Measurements from ENCODE around the gene IP6K1. TPM values are rescaled to one million over a fixed set of nuclear protein-coding genes. Genes with fewer than 3 reads are reported as not detected.
A peak's percentile ranks its signal among the peaks of the same experiment; 100 is the strongest.

IP6K1 gene
- total and polyA plus RNA-seq, 4 donors, result 9.4 to 40.2 (median 28.0) TPM

DNA sequence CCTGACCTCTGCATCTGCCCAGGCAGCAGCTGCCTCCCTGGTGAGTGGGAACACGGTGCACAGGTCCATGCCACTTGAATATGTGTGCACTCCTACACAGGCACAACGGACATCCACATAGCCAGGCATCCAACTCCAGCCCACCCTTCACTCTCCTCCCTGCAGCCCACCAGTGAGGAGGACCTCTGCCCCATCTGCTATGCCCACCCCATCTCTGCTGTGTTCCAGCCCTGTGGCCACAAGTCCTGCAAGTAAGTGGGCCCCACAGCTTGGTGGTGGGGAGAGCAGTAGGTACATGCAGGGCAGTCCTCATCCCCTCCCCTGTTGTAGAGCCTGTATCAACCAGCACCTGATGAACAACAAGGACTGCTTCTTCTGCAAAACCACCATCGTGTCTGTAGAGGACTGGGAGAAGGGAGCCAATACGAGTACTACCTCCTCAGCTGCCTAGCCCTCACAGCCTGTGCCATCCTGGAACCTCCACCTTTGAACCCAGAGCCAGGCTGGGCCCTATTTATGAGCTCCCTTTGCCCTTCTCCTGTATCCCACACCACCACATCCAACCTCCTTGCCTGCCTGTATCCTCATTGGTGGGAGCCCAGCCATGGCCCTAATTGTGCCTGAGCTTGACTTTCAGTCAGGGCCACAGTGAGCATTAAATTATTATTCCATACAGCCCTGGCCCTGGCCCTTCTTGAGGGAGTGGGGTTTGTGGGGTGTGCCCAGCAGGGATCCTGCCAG, 65.3 kb downstream of the IP6K1 start:
- Histone ChIP-seq H3K4me1 (ENCODE audit: control insufficient read depth in 1 of 2, insufficient read depth in 2 of 2, low read length in 2 of 2) (no peaks in the 10 kb centered on the region), H3K4me3 (ENCODE audit: low read length in 2 of 2) (no peak overlapping the region), H3K27me3 (ENCODE audit: control insufficient read depth in 1 of 2, insufficient read depth in 2 of 2, low read length in 1 of 2) (no peaks in the 10 kb centered on the region), H3K27ac (ENCODE audit: low read depth in 1 of 2, low read length in 2 of 2) (no peak overlapping the region), H3K9me3 (ENCODE audit: control insufficient read depth, low read length) (no peaks in the 10 kb centered on the region), H3K36me3 (ENCODE audit: control insufficient read depth in 1 of 2, insufficient read depth in 2 of 2, low read length in 1 of 2) (no peaks in the 10 kb centered on the region)
- intact Hi-C loops (cut with DNase I), result loop anchor here (5.0 to 10.0 kb wide), 2 partner anchors 64 to 181 kb away; partner anchors contain the start of genes IP6K1 (in 1 of the 2) and MST1R (in 1 of the 2)
- WGBS, 2 donors, result 48 to 63% methylated on average over 4 of the region's 4 CpGs
- peak in 1 of 2 donors; percentile 66 for DNase-seq
- no peak for ATAC-seq (ENCODE audit: low FRiP score)

DNA sequence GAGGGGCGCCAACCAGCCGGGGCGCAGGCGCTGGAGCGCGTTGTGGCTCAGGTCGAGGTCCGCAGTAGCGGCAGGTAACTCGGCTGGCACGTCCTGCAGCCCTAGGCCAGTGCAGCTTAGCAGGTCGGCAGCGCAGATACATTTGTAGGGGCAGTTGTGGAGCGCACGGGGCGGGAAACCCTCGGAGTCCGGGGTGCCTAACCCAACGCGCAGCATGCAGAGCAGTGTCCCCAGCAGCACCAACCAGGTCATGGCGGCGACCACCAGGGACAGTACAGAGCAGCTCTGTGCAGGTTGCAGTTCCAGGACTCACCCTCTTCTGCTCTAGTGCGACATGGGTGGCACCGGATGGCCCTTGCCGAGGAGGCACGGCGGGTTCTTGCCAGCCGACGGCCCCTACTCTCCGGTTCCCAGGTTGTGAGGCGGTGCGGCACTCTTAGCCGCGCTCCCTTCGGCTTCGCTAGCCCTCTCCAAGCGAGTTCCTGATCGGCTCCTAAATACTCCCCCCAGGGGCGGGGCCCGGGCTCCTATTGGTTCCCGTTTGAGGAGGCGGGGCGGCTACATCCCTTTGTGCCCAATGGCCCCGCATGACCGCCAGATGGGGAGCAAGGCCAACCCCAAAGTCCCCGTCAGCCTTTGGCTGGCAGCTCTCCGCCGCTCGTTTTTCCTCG, 67.0 kb downstream of the IP6K1 start, which contains the start of gene AMIGO3:
Gene AMIGO3, minus strand, starts transcription at position 471 of the 671 bp plus-strand sequence. Its CDS starts 219 bp downstream, at position 252.
- Histone ChIP-seq H3K9me3 (ENCODE audit: control insufficient read depth, low read length) (no peaks in the 10 kb centered on the region), H3K4me3 (ENCODE audit: low read length in 2 of 2) (no peak within 1 kb of the TSS), H3K27ac (ENCODE audit: low read depth in 1 of 2, low read length in 2 of 2) (no peak within 1 kb of the TSS), H3K36me3 (ENCODE audit: control insufficient read depth in 1 of 2, insufficient read depth in 2 of 2, low read length in 1 of 2) (no peaks in the 10 kb centered on the region), H3K4me1 (ENCODE audit: control insufficient read depth in 1 of 2, insufficient read depth in 2 of 2, low read length in 2 of 2) (no peaks in the 10 kb centered on the region), H3K27me3 (ENCODE audit: control insufficient read depth in 1 of 2, insufficient read depth in 2 of 2, low read length in 1 of 2) (no peaks in the 10 kb centered on the region)
- DNase-seq, result peak; percentile 97 to 98
- intact Hi-C loops (cut with DNase I), result no loop called here
- peak; percentile 82 for ATAC-seq (ENCODE audit: low FRiP score)
- WGBS, 2 donors, result 1% methylated on average over 46 to 50 of the region's 50 CpGs

- WGBS, 2 donors, result 8 to 13% methylated on average over 33 of the region's 33 CpGs
- Histone ChIP-seq H3K4me1 (ENCODE audit: control insufficient read depth in 1 of 2, insufficient read depth in 2 of 2, low read length in 2 of 2) (no peaks in the 10 kb centered on the region), H3K27ac (ENCODE audit: low read depth in 1 of 2, low read length in 2 of 2) (no peak overlapping the region), H3K36me3 (ENCODE audit: control insufficient read depth in 1 of 2, insufficient read depth in 2 of 2, low read length in 1 of 2) (no peaks in the 10 kb centered on the region), H3K9me3 (ENCODE audit: control insufficient read depth, low read length) (no peaks in the 10 kb centered on the region), H3K4me3 (ENCODE audit: low read length in 2 of 2) (no peak overlapping the region), H3K27me3 (ENCODE audit: control insufficient read depth in 1 of 2, insufficient read depth in 2 of 2, low read length in 1 of 2) (no peaks in the 10 kb centered on the region)
- peak in 1 of 2 donors; percentile 78 for DNase-seq
- intact Hi-C loops (cut with DNase I), result no loop called here
- ATAC-seq (ENCODE audit: low FRiP score), result no peak
Measured at GRCh38 chr3:49718858-49719213, 67.5 kb downstream of the IP6K1 start.

- 70 to 71% methylated on average over 75 of the region's 75 CpGs for WGBS, 2 donors
- Histone ChIP-seq H3K27me3 (ENCODE audit: control insufficient read depth in 1 of 2, insufficient read depth in 2 of 2, low read length in 1 of 2) (no peaks in the 10 kb centered on the region), H3K27ac (ENCODE audit: low read depth in 1 of 2, low read length in 2 of 2) (no peak overlapping the region), H3K9me3 (ENCODE audit: control insufficient read depth, low read length) (no peaks in the 10 kb centered on the region), H3K36me3 (ENCODE audit: control insufficient read depth in 1 of 2, insufficient read depth in 2 of 2, low read length in 1 of 2) (no peaks in the 10 kb centered on the region), H3K4me3 (ENCODE audit: low read length in 2 of 2) (no peak overlapping the region), H3K4me1 (ENCODE audit: control insufficient read depth in 1 of 2, insufficient read depth in 2 of 2, low read length in 2 of 2) (no peaks in the 10 kb centered on the region)
- DNase-seq (peak in 1 of 2 donors; percentile 77), ATAC-seq (ENCODE audit: low FRiP score) (no peak)
- intact Hi-C loops (cut with DNase I), result no loop called here
Measured at GRCh38 chr3:49717959-49718857, 68.1 kb downstream of the IP6K1 start.

DNA sequence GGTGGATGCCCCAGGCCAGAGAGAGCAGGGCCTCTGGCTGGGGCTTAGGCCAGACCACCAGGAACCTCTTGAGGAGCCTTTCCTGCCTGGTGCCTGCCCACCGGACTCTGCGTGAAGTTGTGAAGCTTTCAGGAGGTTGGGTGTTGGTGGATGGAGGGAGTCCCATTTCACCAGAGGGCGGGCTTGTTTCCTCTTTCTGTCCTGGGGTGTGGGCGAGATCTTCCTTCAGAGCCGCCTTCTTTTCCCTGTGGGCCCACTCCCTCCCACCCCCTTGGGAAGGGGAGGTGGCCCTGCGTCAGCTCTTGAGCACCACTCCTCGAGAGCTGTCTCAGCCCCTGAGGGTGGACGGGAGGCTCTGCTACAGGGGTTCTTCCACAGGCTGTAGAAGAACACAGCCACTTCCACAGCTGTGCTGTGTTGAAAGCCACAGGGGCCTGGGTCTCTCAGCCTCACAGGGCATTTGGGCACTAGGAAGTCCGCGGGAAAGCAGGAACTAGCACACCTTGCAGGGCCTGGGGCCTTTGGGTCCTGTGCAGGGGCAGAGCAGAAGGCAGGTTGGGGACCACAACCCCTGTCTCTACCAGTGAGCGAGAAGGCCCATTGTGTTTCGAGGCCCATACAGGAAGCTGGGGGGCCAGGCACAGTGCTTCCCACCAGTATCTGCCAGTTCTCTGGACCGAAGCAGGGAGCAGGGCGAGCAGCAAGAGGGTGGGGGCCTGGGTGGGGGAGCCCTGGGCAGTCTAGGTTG, 69.0 kb downstream of the IP6K1 start:
- intact Hi-C loops (cut with DNase I), result no loop called here
- no peaks in the 10 kb centered on the region for H3K36me3 ChIP-seq (ENCODE audit: control insufficient read depth in 1 of 2, insufficient read depth in 2 of 2, low read length in 1 of 2)

GRCh38 chr3:49716691-49717210, 69.6 kb downstream of the IP6K1 start:
- intact Hi-C loops (cut with DNase I), result no loop called here
- DNase-seq (peak in 1 of 2 donors; percentile 59), ATAC-seq (ENCODE audit: low FRiP score) (no peak)
- no peak overlapping the region for H3K27ac ChIP-seq (ENCODE audit: low read depth in 1 of 2, low read length in 2 of 2)
- H3K4me1 ChIP-seq (ENCODE audit: control insufficient read depth in 1 of 2, insufficient read depth in 2 of 2, low read length in 2 of 2), result no peaks in the 10 kb centered on the region
- H3K27me3 ChIP-seq (ENCODE audit: control insufficient read depth in 1 of 2, insufficient read depth in 2 of 2, low read length in 1 of 2), result no peaks in the 10 kb centered on the region
- WGBS, 2 donors, result 88 to 92% methylated on average over 16 of the region's 16 CpGs
- H3K9me3 ChIP-seq (ENCODE audit: control insufficient read depth, low read length), result no peaks in the 10 kb centered on the region
- no peak overlapping the region for H3K4me3 ChIP-seq (ENCODE audit: low read length in 2 of 2)
- H3K36me3 ChIP-seq (ENCODE audit: control insufficient read depth in 1 of 2, insufficient read depth in 2 of 2, low read length in 1 of 2), result no peaks in the 10 kb centered on the region

More for the DNA sequence above, 69.0 kb downstream of the IP6K1 start:
- Histone ChIP-seq H3K4me1 (ENCODE audit: control insufficient read depth in 1 of 2, insufficient read depth in 2 of 2, low read length in 2 of 2) (no peaks in the 10 kb centered on the region), H3K9me3 (ENCODE audit: control insufficient read depth, low read length) (no peaks in the 10 kb centered on the region), H3K27ac (ENCODE audit: low read depth in 1 of 2, low read length in 2 of 2) (no peak overlapping the region), H3K4me3 (ENCODE audit: low read length in 2 of 2) (no peak overlapping the region), H3K27me3 (ENCODE audit: control insufficient read depth in 1 of 2, insufficient read depth in 2 of 2, low read length in 1 of 2) (no peaks in the 10 kb centered on the region)
- WGBS, 2 donors, result 96% methylated on average over 14 of the region's 14 CpGs
- DNase-seq, result peak in 1 of 2 donors; percentile 68
- ATAC-seq (ENCODE audit: low FRiP score), result no peak

- Histone ChIP-seq H3K36me3 (ENCODE audit: control insufficient read depth in 1 of 2, insufficient read depth in 2 of 2, low read length in 1 of 2) (no peaks in the 10 kb centered on the region), H3K9me3 (ENCODE audit: control insufficient read depth, low read length) (no peaks in the 10 kb centered on the region), H3K4me1 (ENCODE audit: control insufficient read depth in 1 of 2, insufficient read depth in 2 of 2, low read length in 2 of 2) (no peaks in the 10 kb centered on the region), H3K27me3 (ENCODE audit: control insufficient read depth in 1 of 2, insufficient read depth in 2 of 2, low read length in 1 of 2) (no peaks in the 10 kb centered on the region), H3K27ac (ENCODE audit: low read depth in 1 of 2, low read length in 2 of 2) (no peak overlapping the region), H3K4me3 (ENCODE audit: low read length in 2 of 2) (no peak overlapping the region)
- DNase-seq (peak in 1 of 2 donors; percentile 60), ATAC-seq (ENCODE audit: low FRiP score) (no peak)
- 92 to 93% methylated on average over 7 of the region's 7 CpGs for WGBS, 2 donors
- intact Hi-C loops (cut with DNase I), result no loop called here
Measured at GRCh38 chr3:49716169-49716568, 70.2 kb downstream of the IP6K1 start.

Data from aorta (tissue), 5 donors.